D721Med (cell line): ENCODE results near the gene NUP35.
"Not testable (repeated sequence)": the region's sequence is repeated elsewhere in the genome, so short reads cannot be mapped to it uniquely, and the experiment has no call there.

Experiments
- DNase-seq: peaks from one replicate; pipeline ENCODE4 v3.0.0; 2011; ENCODE audit warnings: low spot score; ENCODE audit not compliant: insufficient read length
- FAIRE-seq: peaks from 2 replicates; lab custom pipeline; 2011; peaks lifted over from hg19 to GRCh38; lab: Jason Lieb, UNC
- CTCF ChIP-seq: IDR thresholded peaks from 2 replicates; pipeline ENCODE4 v1.5.1; 2012; ENCODE audit warnings: mild to moderate bottlenecking, control low read depth; ENCODE audit not compliant: insufficient read depth; ENCODE audit errors: missing control alignments

The NUP35 gene

GRCh38 chr2:183134016-183134415 lies 9.8 kb downstream of the NUP35 start:
- DNase-seq: no peak
- no peak for FAIRE-seq
- no peak for TF ChIP-seq CTCF

- TF ChIP-seq CTCF: no peak
- FAIRE-seq: no peak
- DNase-seq: no peak
These were observed 24.7 kb downstream of the NUP35 start for GRCh38 chr2:183148955-183149354.

- no peak for TF ChIP-seq CTCF
- DNase-seq (no peak), FAIRE-seq (no peak)
These were observed 25.2 kb downstream of the NUP35 start for GRCh38 chr2:183149489-183149888.

DNA sequence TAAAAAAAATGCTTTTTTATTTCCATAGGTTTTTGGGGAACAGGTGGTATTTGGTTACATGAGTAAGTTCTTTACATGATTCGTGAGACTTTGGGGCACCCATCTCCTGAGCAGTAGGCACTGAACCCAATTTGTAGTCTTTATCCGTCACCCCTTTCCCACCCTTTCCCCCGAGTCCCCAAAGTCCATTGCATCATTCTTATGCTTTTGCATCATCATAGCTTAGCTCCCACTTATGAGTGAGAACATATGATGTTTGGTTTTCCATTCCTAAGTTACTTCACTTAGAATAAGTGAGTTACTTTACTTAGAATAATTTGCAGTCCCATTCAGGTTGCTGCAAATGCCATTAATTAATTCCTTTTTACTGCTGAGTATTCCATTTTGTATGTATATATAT lies 28.0 kb downstream of the NUP35 start:
- DNase-seq, FAIRE-seq: not testable (repeated sequence)

GRCh38 chr2:183153967-183154366 lies 29.7 kb downstream of the NUP35 start:
- TF ChIP-seq CTCF: no peak
- FAIRE-seq (no peak), DNase-seq (no peak)

GRCh38 chr2:183154772-183155171 lies 30.5 kb downstream of the NUP35 start:
- FAIRE-seq, DNase-seq: not testable (repeated sequence)

DNA sequence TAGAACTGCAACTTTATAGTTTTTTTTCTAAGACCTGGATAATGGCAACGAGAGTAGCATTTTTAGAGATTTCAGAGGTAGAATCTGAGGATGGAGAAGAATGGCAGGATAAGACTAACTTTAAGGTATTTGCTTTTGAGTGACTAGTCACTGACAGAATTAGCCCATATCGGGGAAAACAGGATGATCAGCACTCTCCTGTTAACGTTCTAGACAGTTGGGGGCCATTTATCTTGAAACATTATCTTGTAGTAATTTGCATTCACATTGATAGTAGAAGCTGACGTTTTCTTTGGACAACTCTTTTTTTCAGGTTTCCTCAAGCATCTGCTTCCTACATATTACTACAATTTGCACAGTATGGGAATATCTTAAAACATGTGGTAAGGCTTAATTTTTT lies 32.9 kb downstream of the NUP35 start:
- no peak for DNase-seq

GRCh38 chr2:183162362-183162761 lies 38.1 kb downstream of the NUP35 start:
- TF ChIP-seq CTCF: no peak
- DNase-seq: no peak
- no peak for FAIRE-seq

More for the DNA sequence above, 32.9 kb downstream of the NUP35 start:
- FAIRE-seq: no peak
- TF ChIP-seq CTCF: no peak
